RCC 7860 (cell line): Measurements from ENCODE around the gene KCP.
A peak's percentile ranks its signal among the peaks of the same experiment; 100 is the strongest.

ENCODE experiments used
- DNase-seq: peaks from one replicate; pipeline ENCODE4 v3.0.0-alpha.2; 2015; ENCODE audit warnings: low spot score
- FAIRE-seq: peaks from 2 replicates; lab custom pipeline; 2012; peaks lifted over from hg19 to GRCh38; lab: Jason Lieb, UNC

KCP gene

DNA sequence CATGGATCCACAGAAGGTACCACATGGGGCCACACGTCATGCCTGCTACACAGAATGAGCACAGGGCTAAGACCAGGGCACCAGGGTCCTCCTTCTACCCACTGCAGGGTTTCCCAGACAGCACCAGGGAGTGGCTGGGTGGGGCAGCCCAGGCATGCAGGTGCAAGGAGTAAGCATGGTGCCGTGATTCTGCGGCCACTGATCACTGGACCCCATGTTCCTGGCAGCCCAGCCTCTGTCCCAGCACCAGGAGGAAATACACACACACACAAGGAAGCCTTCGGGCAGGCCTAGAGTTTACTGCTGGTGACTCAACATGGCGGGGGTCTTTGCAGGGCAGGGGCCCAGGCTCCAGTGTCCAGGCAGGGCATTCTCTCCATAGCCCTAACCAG is 33.9 kb downstream of the KCP start:
- no peak for DNase-seq
- no peak for FAIRE-seq

GRCh38 chr7:128876127-128876526 is 34.4 kb downstream of the KCP start:
- FAIRE-seq (no peak), DNase-seq (no peak)

DNA sequence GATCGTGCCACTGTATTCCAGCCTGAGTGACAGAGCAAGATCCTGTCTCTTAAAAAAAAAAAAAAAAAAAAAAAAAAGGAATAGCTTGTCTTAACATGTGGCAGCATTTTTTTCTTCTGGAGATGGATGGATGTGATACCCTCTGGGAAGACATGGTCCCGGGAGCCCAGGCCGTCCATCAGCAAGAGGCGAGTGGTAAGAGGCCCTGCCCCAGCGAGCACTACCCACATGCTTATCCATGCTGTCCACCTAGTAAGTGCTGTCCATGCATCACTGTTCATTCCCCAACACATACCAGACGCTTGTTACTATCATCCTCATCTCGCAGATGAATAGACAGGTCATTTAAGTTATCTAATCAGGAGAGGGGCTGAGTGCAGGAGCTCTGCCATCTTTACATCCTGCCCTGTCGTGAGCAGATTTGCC is 35.0 kb downstream of the KCP start:
- FAIRE-seq, result no peak
- DNase-seq, result no peak

- FAIRE-seq (no peak), DNase-seq (no peak)
Observed at GRCh38 chr7:128874140-128875031, 36.1 kb downstream of the KCP start.

- FAIRE-seq (no peak), DNase-seq (no peak)
Observed at GRCh38 chr7:128873234-128873633, 37.3 kb downstream of the KCP start.

DNA sequence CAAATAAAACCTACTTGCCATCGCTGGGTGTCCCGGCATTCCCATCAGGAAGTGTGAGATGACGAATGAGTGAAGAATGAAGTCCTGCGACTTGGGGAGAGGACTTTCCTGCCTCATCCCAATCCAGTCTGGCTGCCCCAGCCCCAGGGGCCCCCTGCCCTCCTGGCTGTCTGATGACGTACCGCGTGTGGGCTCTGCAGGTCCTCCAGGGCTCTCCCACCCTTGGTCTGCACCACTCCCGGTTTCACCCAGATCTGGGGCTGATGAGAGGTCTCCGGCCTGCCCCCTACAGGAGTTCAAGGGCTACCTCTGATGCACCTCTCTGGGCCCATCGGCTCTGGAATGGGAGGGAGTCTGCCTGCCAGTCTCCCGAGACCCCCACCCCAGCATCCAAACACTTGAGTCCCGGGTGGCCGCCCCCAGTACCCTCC is 38.1 kb downstream of the KCP start:
- no peak for FAIRE-seq

DNA sequence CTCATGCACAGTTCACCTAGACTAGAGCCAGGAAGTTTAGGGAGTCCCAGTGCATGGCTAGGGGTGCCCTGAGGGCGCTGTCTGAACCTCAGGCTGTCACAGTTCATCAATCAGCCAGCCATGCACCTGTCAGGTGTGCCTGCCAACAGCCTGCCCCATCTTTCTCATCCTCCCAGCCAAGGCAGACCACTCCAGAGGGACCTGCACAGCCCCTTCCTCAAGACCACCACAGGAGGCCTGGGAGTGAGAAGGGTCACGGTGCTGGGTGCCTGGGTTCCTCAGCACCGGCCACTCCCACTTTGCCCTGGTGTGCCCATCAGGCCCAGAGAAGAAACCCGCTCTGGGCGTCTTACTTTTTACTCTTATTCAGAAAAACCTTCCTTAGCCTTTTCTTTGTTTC is 39.5 kb downstream of the KCP start:
- no peak for DNase-seq
- FAIRE-seq, result no peak

More for the DNA sequence above, 38.1 kb downstream of the KCP start:
- no peak for DNase-seq

GRCh38 chr7:128869944-128870285 is 40.6 kb downstream of the KCP start:
- FAIRE-seq (no peak), DNase-seq (no peak)

DNA sequence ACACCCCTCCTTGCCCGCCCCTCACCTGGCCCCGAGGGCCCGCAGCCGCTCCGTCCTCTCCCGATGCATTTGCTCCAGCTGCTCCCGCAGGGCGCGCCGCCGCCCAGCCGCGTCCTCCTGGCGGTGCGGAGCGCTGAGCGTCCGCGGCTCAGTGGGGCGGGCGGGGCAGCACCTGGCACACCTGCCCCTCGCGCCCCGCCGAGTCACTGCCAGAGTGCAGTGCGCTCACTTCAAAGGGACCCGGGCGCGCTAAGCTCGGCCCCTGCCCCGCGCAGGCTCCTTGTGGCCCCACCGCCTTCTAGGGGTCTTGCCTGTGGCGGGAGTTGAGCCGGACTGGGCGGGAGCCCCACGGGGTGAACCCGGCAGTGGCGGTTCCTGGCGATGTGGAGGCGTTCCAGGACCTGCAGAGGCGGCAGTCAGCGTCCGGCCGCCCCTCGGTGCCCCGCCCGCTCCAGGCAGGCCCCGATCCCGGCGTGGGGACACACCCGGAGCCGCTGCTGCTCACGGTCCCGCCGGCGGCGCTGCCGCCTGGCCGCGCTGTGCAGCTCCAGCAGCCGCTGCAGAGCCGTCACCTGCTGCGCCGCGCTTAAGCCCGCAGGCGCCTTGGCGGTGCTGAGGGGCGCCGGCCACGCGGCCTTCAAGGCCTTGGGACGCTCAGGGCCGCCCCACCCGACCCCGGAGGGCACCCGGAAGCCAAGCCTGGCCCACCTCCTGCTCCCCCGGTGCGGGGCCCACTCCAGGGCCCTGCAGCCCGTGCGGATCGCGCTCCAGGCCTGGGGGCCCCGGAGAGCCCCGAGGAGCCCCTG is 41.2 kb downstream of the KCP start:
- no peak for FAIRE-seq
- no peak for DNase-seq

DNA sequence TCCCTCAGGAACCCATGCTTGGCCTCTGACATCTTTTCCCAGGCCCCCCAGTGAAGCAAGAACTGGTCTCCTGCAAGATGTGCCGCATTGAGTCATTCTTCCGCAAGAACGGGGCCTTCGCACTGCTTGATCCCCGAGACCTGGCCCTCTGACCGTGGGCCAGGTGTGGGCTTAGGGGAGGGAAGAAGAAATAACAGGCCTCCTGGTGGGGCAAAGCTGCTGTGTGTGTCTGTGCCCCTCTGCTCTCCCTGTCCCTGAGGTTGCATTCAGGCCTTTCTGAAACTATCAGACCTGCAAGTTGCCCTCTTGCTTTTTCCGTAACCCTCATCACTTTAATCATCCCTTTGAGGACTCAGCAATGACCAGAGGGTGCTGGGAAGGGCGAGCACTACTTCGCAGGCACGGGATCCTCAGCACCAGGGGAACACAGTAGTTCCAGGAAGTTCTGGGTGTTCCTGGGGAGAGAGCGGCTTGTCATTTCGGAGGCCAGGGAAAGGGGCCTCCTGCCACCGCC is 41.8 kb downstream of the KCP start:
- DNase-seq (no peak), FAIRE-seq (no peak)

DNA sequence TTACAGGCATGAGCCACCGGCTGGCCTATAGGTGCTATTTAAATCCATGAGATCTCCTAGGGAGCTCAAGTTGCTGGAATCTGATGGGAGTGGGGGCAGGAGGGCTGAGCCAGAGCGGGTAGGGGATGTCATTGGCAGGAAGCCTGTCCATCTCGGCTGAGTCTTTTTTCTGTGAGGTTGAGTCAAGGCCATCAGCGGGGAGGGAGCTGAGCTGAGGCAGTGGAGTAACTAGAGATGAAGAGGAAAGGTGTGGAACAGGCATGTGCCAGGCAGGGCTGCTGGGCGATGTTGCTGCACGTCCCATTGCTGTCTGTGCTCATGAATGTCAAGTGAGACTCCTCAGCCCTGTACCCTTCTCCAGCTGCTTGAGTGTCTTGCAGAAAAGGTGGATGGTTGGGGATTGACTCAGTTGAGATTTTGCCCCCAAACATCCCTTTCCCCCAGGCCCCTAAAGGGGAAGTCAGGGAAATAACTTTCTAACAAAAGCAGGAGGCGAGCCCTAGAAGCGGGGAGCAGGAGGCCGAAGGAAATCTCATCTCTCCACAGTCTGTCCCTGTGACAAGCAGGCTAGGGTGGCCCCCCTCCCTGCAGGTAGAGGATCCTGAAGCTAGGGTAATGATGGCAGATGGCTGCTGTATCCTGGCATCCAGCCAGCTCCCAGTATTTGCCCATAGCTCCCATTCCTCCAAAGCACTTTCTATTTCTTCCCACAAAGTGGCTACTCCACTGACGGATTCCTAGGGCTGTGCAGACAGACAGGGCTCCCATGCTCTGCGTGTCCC is 42.5 kb downstream of the KCP start:
- DNase-seq, result no peak

GRCh38 chr7:128867241-128867640 is 43.3 kb downstream of the KCP start:
- DNase-seq (no peak), FAIRE-seq (no peak)

More for the DNA sequence above, 42.5 kb downstream of the KCP start:
- no peak for FAIRE-seq

DNA sequence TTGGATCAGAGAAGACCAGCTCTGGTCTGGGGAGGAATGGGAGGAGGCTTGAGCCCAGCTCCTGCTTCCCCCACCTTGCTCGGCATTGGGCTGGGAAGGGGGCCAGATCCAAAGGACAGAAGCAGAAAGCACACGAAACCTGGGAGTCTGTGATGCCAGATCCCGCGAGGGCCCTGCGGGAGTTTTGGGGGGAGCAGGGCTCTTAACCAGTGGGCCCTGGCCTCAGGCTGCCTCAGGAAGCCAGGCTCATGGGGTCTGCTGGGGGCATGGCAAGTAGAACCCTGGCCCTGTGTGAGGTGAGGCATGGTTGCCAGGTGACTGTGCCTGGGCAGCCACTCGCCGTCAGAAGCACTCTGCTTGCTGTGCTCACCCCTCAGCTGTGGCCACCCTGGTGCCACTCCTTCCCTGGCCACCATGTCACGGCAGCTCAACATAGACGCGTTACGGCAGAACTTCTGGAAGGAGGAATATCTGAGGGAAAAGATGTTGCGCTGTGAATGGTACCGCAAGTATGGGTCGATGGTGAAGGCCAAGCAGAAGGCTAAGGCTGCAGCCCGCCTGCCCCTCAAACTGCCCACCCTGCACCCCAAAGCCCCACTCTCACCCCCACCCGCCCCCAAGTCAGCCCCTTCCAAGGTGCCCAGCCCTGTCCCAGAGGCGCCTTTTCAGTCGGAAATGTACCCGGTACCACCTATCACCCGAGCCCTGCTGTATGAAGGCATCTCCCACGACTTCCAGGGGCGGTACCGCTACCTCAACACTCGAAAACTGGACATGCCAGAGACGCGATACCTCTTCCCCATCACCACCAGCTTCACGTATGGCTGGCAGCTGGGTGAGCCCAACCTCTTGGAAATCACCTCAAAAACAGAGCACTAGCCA is 44.3 kb downstream of the KCP start:
- DNase-seq (no peak), FAIRE-seq (no peak)

DNA sequence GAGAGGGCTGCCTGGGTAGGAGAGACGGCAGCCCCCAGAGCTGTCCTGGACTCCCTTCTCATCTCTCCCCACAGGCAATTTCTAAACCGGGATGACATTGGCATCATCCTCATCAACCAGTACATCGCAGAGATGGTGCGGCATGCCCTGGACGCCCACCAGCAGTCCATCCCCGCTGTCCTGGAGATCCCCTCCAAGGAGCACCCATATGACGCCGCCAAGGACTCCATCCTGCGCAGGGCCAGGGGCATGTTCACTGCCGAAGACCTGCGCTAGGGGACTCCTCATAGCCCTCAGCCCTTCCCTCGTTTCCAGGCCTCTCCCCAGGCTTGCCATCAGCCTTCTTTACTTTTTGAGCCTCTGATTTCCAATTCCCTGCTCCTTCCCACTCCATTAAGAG is 45.2 kb downstream of the KCP start:
- FAIRE-seq (no peak), DNase-seq (no peak)

DNA sequence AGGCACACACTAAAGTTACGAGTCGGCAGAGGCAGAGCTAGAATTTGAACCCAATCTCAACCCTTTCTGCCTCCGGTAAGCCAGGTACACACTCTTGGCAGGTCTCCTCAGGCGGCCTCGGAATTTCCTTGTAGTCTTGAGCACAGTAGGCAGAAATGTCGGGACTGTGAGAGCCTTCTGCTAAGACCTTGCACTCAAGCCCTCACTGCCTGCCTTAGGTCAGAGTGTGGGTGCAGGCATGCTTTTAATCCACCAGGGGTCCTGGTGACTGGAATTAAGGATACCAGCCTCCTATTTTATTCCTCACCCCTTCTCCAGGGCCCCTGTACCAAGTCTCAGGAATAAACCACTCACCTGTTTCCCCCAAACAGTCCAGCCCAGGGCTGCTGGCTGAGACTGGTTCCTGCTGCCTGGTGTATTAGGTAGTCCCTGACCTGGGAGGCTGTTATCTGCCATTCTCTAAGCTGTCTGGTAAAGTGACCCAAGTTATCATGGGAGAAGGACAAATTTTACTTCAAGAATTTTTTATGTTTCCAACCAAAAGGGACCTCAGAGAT is 47.0 kb downstream of the KCP start:
- FAIRE-seq (no peak), DNase-seq (peak; percentile 58)

- peak; percentile 91 for FAIRE-seq
- peak; percentile 98 for DNase-seq
Observed at GRCh38 chr7:128862571-128863432, 47.7 kb downstream of the KCP start, which contains the start of gene ATP6V1F. TSS of gene ATP6V1F (plus strand) at chr7:128862856. CDS start at chr7:128862905, 49 bp downstream.

DNA sequence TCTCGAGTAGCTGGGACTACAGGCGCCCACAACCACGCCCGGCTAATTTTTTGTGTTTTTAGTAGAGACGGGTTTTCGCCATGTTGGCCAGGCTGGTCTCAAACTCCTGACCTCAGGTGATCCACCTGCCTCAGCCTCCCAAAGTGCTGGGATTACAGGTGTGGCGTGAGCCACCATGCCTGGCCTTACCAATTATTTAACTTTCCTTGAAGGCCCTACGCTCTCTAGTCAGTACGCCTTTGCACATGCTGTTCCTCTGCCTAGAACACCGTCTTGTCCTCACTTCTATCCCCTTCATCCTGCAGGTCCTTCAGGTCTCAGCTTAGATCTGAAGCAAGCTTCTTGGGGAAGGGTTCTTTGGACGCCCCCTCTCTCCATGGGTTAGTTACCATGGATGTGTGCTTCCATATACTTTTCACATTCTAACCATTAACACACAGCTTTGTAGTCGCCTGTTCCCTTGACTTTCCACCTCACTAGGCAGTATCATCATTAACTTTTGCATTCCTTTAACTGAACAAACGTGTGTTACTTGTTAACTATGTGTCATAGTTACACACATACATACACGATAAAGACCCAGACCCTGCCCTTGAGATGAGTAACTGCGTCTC is 48.4 kb downstream of the KCP start:
- DNase-seq, result no peak
- FAIRE-seq, result no peak
